Measurements from ENCODE around the gene NDUFB11. TPM values are rescaled to one million over a fixed set of nuclear protein-coding genes. Genes with fewer than 3 reads are reported as not detected.

Gene NDUFB11
- total and polyA plus RNA-seq, 2 donors (not counting 1 experiment from before 2014, with no cell fraction given) = 38.9 to 72.7 TPM

- no peak overlapping the region for H3K27ac ChIP-seq (ENCODE audit: insufficient read depth, low read length)
- H3K4me2 ChIP-seq (ENCODE audit: extremely low read depth, insufficient read depth, low read length) = no peak overlapping the region
- H4K20me1 ChIP-seq (ENCODE audit: control insufficient read depth, extremely low read depth, insufficient read depth, low read length) = no peaks in the 10 kb centered on the region
- no peak overlapping the region for H3K4me3 ChIP-seq (replicated peaks in 1 of 4; ENCODE audit: control extremely low read depth in 1 of 4, insufficient read depth in 1 of 4, low read depth in 3 of 4, low read length in 4 of 4)
- no peak overlapping the region for H2AFZ ChIP-seq (ENCODE audit: low read length)
- peaks cover 3% of the 10 kb centered on the region for H3K4me1 ChIP-seq (ENCODE audit: control insufficient read depth, extremely low read depth, insufficient read depth, low read length)
- no peaks in the 10 kb centered on the region for H3K27me3 ChIP-seq (ENCODE audit: control insufficient read depth, insufficient read depth, low read length)
- peaks cover 12% of the 10 kb centered on the region for H3K79me2 ChIP-seq (ENCODE audit: control insufficient read depth, insufficient read depth, low read length)
- DNase-seq (ENCODE audit: low read depth in 2 of 2) = no peak
- peaks cover 9% of the 10 kb centered on the region for H3K36me3 ChIP-seq (ENCODE audit: control insufficient read depth, insufficient read depth, low read length)
- H3K9me3 ChIP-seq (ENCODE audit: control insufficient read depth, insufficient read depth, low read depth, low read length) = no peaks in the 10 kb centered on the region
- TF ChIP-seq EZH2 (IDR thresholded peaks at IDR 0.05; ENCODE audit: low read length, missing control alignments) (no peak), CTCF (conservative IDR thresholded peaks at IDR 0.05 in 1 of 2, IDR thresholded peaks at IDR 0.05 in 1 of 2; ENCODE audit: low read depth in 1 of 2, low read length in 2 of 2) (no peak)
- no peak overlapping the region for H3K9ac ChIP-seq (ENCODE audit: insufficient read depth, low read length)
Measured at GRCh38 chrX:47189906-47190305, 45.4 kb upstream of the NDUFB11 start.

- H4K20me1 ChIP-seq (ENCODE audit: control insufficient read depth, extremely low read depth, insufficient read depth, low read length) = no peaks in the 10 kb centered on the region
- no peaks in the 10 kb centered on the region for H3K9me3 ChIP-seq (ENCODE audit: control insufficient read depth, insufficient read depth, low read depth, low read length)
- H2AFZ ChIP-seq (ENCODE audit: low read length) = no peak overlapping the region
- no peak for DNase-seq (ENCODE audit: low read depth in 2 of 2)
- TF ChIP-seq EZH2 (IDR thresholded peaks at IDR 0.05; ENCODE audit: low read length, missing control alignments) (no peak), CTCF (conservative IDR thresholded peaks at IDR 0.05 in 1 of 2, IDR thresholded peaks at IDR 0.05 in 1 of 2; ENCODE audit: low read depth in 1 of 2, low read length in 2 of 2) (no peak)
- H3K9ac ChIP-seq (ENCODE audit: insufficient read depth, low read length) = no peak overlapping the region
- H3K27me3 ChIP-seq (ENCODE audit: control insufficient read depth, insufficient read depth, low read length) = no peaks in the 10 kb centered on the region
- H3K4me2 ChIP-seq (ENCODE audit: extremely low read depth, insufficient read depth, low read length) = no peak overlapping the region
- peaks cover 14% of the 10 kb centered on the region for H3K36me3 ChIP-seq (ENCODE audit: control insufficient read depth, insufficient read depth, low read length)
- no peak overlapping the region for H3K4me3 ChIP-seq (replicated peaks in 1 of 4; ENCODE audit: control extremely low read depth in 1 of 4, insufficient read depth in 1 of 4, low read depth in 3 of 4, low read length in 4 of 4)
- no peaks in the 10 kb centered on the region for H3K4me1 ChIP-seq (ENCODE audit: control insufficient read depth, extremely low read depth, insufficient read depth, low read length)
- H3K27ac ChIP-seq (ENCODE audit: insufficient read depth, low read length) = no peak overlapping the region
- no peaks in the 10 kb centered on the region for H3K79me2 ChIP-seq (ENCODE audit: control insufficient read depth, insufficient read depth, low read length)
Measured at GRCh38 chrX:47187106-47187677, 42.7 kb upstream of the NDUFB11 start.

GRCh38 chrX:47186096-47186740 is 41.7 kb upstream of the NDUFB11 start:
- Histone ChIP-seq H3K9ac (ENCODE audit: insufficient read depth, low read length) (no peak overlapping the region), H4K20me1 (ENCODE audit: control insufficient read depth, extremely low read depth, insufficient read depth, low read length) (no peaks in the 10 kb centered on the region), H3K79me2 (ENCODE audit: control insufficient read depth, insufficient read depth, low read length) (no peaks in the 10 kb centered on the region), H3K4me2 (ENCODE audit: extremely low read depth, insufficient read depth, low read length) (no peak overlapping the region), H3K4me1 (ENCODE audit: control insufficient read depth, extremely low read depth, insufficient read depth, low read length) (no peaks in the 10 kb centered on the region), H3K4me3 (replicated peaks in 1 of 4; ENCODE audit: control extremely low read depth in 1 of 4, insufficient read depth in 1 of 4, low read depth in 3 of 4, low read length in 4 of 4) (no peak overlapping the region), H3K36me3 (ENCODE audit: control insufficient read depth, insufficient read depth, low read length) (peaks cover 16% of the 10 kb centered on the region), H3K9me3 (ENCODE audit: control insufficient read depth, insufficient read depth, low read depth, low read length) (no peaks in the 10 kb centered on the region), H3K27ac (ENCODE audit: insufficient read depth, low read length) (no peak overlapping the region), H3K27me3 (ENCODE audit: control insufficient read depth, insufficient read depth, low read length) (no peaks in the 10 kb centered on the region), H2AFZ (ENCODE audit: low read length) (no peak overlapping the region)
- DNase-seq (ENCODE audit: low read depth in 2 of 2) = no peak
- TF ChIP-seq EZH2 (IDR thresholded peaks at IDR 0.05; ENCODE audit: low read length, missing control alignments) (no peak), CTCF (conservative IDR thresholded peaks at IDR 0.05 in 1 of 2, IDR thresholded peaks at IDR 0.05 in 1 of 2; ENCODE audit: low read depth in 1 of 2, low read length in 2 of 2) (no peak)

Data from fibroblast of lung (primary cell).